Measurements from ENCODE around the gene SIM2. TPM values are rescaled to one million over a fixed set of nuclear protein-coding genes. Genes with fewer than 3 reads are reported as not detected.
A peak's percentile ranks its signal among the peaks of the same experiment; 100 is the strongest.

Gene SIM2
- total and polyA plus RNA-seq, 2 of the 13 experiments (the other 11 are each of a cell fraction or from before 2014, with no cell fraction given), result 0.36 to 0.53 TPM

DNA sequence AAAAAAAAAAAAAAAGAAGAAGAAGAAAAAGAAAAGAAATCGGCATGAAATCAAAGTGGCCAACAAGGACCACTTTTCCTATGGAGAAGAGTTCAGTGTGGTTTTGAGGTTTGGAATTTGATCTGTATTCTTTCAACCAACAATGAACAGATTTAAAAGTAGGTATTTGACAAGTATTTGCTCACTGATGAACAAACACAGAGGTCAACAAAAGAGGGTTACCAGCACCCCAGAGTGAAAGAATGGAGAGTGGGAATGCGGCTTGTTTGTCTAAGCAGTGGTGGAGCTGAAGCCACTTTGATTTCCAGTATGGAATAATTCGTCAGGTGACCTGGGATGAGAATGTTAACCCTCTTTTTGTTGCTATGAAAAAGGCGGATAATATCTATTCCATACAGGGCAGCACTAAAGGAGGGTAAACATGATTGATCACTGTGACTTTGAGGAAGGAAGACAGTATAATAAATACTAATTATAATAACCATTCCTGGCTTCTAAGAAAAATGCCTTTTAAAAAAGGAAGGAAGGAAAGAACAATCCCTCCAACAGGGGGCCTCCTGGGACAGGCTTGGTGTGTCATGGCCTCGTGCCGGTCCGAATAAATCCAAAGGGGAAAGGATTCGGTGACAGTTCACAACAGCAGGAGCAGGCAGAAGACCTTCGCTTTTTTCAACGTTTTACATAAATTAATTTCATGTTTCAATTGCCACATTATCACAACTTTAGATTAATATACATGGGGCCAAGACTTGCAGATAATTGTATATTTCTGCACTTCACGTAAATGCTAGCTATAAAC, 37.2 kb upstream of the SIM2 start (continued):
- TF ChIP-seq PATZ1 (CRISPR knock-in tag; IDR thresholded peaks at IDR 0.05) (peak; percentile 37; the same call in 1 of the 2 replicates), ZNF670 (CRISPR knock-in tag; IDR thresholded peaks at IDR 0.05; ENCODE audit: borderline replicate concordance) (0 out of 2 replicates have a peak, but pooled peaks have one; percentile 31), ELF3 (CRISPR knock-in tag; IDR thresholded peaks at IDR 0.05) (0 out of 2 replicates have a peak, but pooled peaks have one; percentile 21), ZNF530 (CRISPR knock-in tag; IDR thresholded peaks at IDR 0.05; ENCODE audit: low read depth) (no peak), FOXA1 (IDR thresholded peaks at IDR 0.05) (peak; percentile 72; the same call in 1 of the 2 replicates), FOXA1 (CRISPR knock-in tag; IDR thresholded peaks at IDR 0.05) (peak; percentile 87), FLYWCH1 (CRISPR knock-in tag; IDR thresholded peaks at IDR 0.05) (no peak), PHF21A (CRISPR knock-in tag; IDR thresholded peaks at IDR 0.05) (peak; percentile 68; the same call in 1 of the 2 replicates), ZNF558 (CRISPR knock-in tag; IDR thresholded peaks at IDR 0.05; ENCODE audit: borderline replicate concordance) (no peak), KAT2B (IDR thresholded peaks at IDR 0.05; ENCODE audit: borderline replicate concordance, low read depth, low read length) (no peak), RCOR2 (CRISPR knock-in tag; IDR thresholded peaks at IDR 0.05) (peak; percentile 83; the same call in 1 of the 2 replicates), HOXD1 (CRISPR knock-in tag; IDR thresholded peaks at IDR 0.05) (no peak), ZBTB7A (CRISPR knock-in tag; IDR thresholded peaks at IDR 0.05) (no peak), TCF7 (IDR thresholded peaks at IDR 0.05; ENCODE audit: low read depth) (peak; percentile 88), ZEB1 (IDR thresholded peaks at IDR 0.05; ENCODE audit: insufficient replicate concordance, low read depth) (no peak), NR2F1 (CRISPR knock-in tag; IDR thresholded peaks at IDR 0.05) (peak; percentile 65 to 87), SKIL (CRISPR knock-in tag; IDR thresholded peaks at IDR 0.05; ENCODE audit: borderline replicate concordance) (no peak), GTF3A (CRISPR knock-in tag; conservative IDR thresholded peaks at IDR 0.05) (no peak)
- TF ChIP-seq, protein P1, sequence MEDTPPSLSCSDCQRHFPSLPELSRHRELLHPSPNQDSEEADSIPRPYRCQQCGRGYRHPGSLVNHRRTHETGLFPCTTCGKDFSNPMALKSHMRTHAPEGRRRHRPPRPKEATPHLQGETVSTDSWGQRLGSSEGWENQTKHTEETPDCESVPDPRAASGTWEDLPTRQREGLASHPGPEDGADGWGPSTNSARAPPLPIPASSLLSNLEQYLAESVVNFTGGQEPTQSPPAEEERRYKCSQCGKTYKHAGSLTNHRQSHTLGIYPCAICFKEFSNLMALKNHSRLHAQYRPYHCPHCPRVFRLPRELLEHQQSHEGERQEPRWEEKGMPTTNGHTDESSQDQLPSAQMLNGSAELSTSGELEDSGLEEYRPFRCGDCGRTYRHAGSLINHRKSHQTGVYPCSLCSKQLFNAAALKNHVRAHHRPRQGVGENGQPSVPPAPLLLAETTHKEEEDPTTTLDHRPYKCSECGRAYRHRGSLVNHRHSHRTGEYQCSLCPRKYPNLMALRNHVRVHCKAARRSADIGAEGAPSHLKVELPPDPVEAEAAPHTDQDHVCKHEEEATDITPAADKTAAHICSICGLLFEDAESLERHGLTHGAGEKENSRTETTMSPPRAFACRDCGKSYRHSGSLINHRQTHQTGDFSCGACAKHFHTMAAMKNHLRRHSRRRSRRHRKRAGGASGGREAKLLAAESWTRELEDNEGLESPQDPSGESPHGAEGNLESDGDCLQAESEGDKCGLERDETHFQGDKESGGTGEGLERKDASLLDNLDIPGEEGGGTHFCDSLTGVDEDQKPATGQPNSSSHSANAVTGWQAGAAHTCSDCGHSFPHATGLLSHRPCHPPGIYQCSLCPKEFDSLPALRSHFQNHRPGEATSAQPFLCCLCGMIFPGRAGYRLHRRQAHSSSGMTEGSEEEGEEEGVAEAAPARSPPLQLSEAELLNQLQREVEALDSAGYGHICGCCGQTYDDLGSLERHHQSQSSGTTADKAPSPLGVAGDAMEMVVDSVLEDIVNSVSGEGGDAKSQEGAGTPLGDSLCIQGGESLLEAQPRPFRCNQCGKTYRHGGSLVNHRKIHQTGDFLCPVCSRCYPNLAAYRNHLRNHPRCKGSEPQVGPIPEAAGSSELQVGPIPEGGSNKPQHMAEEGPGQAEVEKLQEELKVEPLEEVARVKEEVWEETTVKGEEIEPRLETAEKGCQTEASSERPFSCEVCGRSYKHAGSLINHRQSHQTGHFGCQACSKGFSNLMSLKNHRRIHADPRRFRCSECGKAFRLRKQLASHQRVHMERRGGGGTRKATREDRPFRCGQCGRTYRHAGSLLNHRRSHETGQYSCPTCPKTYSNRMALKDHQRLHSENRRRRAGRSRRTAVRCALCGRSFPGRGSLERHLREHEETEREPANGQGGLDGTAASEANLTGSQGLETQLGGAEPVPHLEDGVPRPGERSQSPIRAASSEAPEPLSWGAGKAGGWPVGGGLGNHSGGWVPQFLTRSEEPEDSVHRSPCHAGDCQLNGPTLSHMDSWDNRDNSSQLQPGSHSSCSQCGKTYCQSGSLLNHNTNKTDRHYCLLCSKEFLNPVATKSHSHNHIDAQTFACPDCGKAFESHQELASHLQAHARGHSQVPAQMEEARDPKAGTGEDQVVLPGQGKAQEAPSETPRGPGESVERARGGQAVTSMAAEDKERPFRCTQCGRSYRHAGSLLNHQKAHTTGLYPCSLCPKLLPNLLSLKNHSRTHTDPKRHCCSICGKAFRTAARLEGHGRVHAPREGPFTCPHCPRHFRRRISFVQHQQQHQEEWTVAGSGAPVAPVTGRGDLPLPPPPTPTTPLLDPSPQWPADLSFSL (CRISPR knock-in tag; IDR thresholded peaks at IDR 0.05), result no peak

Data from HepG2 (cell line).